Left ventricle myocardium superior (tissue), 1 donor: ENCODE results near the gene ISCA1. TPM values are rescaled to one million over a fixed set of nuclear protein-coding genes. Genes with fewer than 3 reads are reported as not detected.
A peak's percentile ranks its signal among the peaks of the same experiment; 100 is the strongest.

Source experiments
- ATAC-seq: fragments of 200-7000 bp; cut with Tn5 transposase; one replicate; pipeline ENCODE4 v1.9.1; 2020; ENCODE audit warnings: mild to moderate bottlenecking, moderate library complexity
- DNase-seq: peaks from one replicate; pipeline ENCODE4 v3.0.0-alpha.2; 2020
- intact Hi-C: fragments of 100-400 bp; cut with micrococcal nuclease; formaldehyde crosslinking; loops from one replicate; pipeline ENCODE4 v1.11.0; 2022
- total RNA-seq: library from RNA; stranded (reverse); fragmentation: NEBNext Ultra II Directional; extraction: Animal tissue kit (Norgen Biotek cat#: 25700); gene quantifications from one replicate; pipeline ENCODE4 v1.2.1, GENCODE V29; 2021
- donor health status: DM: no; HTN: yes; CAD: no; lungs with severe emphysema.

ISCA1 gene
- total RNA-seq, 1 donor from 2014 or later: 74.1 TPM

DNA sequence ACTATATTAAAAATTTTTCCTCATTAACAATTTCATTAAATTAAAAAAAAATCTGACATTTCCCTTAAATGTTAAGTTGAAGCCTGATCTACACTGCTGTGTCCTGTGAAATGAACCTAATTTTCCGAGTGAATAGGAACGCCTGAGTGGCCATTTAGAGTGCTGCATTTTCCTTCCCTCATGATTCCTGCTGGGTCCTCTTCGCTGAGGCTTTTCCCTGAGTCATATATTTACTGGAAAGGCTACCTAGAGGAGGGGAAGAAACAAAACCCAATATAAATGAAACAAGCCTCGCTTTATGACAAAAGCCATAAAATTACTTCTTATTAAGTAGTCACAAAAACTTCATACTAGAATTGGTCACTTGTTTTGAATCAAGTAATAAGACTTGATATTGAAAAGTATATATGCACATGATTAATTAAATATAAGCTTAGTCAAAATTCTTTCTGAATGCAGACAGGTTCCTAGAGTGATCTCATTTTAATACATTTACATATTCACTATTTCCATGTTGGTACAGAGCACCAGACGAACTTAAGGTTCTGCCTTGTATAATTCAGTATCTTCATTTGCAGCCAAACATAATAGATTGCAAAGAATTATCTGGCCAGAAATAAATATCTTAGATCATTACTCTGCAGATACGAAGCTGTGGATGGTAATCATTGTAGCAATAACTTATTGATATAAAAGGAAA is 6.3 kb upstream of the ISCA1 start:
- DNase-seq: no peak
- intact Hi-C loops: no loop called here
- no peak for ATAC-seq

DNA sequence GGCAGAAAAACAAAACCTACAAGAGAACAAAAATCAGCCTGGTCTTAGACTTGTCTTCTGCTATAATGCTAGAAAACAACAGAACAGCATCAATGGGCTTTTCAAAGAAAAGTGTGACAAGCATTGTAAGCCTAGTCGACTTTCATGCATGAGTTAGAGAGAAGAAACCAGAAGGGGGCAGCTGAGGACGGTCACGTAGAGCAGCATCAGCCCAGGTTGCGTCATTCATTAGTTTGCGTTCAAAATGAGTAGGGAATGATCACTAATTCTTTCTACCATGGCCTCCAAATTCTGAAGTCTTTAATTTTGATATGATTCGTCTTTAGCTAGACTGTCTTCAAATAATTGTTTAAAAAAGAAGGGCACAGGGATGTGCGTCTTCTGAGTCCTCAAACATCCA is 4.7 kb upstream of the ISCA1 start:
- intact Hi-C loops: no loop called here
- no peak for ATAC-seq
- no peak for DNase-seq

DNA sequence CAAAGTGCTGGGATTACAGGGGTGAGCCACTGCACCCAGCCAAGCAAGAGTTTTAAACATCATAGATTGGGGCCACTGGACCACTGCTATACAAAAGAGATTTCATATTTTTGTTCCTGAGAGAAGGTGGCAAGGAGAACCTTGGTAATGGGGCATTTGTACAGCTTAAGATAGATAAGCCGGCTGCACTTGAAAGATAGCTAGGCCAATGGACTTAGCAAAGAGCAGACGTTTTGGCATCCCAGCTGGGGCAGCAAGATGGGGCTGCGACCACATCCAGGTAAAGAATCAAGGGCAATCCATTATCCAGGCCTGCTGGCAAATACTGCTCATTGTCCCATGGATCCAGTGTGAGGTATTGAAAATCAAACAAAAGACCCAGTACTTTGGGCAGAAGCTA is 3.9 kb upstream of the ISCA1 start:
- DNase-seq: no peak
- no peak for ATAC-seq
- intact Hi-C loops: no loop called here

DNA sequence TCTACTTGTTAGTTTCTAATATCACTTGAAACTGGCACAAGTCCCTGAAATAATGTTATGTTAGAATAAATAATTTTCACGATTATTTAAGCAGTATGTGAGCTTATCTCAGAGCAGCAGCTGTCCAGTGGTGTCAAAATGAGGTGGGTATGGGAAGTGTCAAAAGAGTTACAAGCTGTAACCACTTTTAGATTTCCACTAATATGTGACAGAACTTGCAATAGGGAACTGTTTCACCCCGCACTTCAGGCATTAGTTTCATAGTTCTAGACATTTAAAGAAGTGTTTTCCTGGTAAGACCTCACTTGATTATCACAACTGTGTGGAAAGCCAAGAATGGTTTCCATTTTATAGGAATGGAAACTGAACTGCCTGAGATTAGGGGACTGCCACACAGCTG is 2.9 kb upstream of the ISCA1 start:
- ATAC-seq (no peak), DNase-seq (no peak)
- intact Hi-C loops: no loop called here

DNA sequence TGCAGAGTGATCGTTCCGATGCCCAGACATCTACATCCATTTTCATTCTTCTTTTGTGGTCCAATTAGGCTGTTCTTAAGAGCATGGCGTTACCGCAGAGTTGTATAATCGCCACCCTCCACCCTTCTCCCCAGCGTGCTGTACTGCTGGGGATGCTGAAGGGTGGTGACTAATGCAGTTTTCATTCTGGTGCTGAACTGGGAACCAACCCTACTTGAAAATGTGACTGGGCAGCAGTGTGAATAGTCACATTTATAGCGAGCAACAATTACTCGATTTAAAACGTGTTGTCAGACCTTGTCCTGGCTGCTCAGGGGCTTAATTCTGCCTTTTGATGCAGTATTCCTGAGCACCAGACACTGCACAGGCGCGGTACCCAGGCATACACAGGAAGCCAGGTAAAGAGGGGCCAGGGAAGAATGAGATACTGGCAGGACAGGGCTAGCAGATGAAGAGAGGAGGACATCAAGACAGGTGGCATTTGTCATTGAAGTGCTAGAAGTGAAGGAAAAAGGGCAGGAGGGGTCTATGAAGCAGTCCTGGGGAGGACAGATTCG is 719 bp upstream of the ISCA1 start:
- intact Hi-C loops: no loop called here
- DNase-seq (no peak), ATAC-seq (peak; percentile 29)

- intact Hi-C loops: no loop called here
- no peak for DNase-seq
- ATAC-seq: no peak
Measured at GRCh38 chr9:86281593-86282076, 703 bp downstream of the ISCA1 start.

GRCh38 chr9:86280580-86280979 is 1.8 kb downstream of the ISCA1 start:
- intact Hi-C loops: no loop called here
- ATAC-seq: no peak

DNA sequence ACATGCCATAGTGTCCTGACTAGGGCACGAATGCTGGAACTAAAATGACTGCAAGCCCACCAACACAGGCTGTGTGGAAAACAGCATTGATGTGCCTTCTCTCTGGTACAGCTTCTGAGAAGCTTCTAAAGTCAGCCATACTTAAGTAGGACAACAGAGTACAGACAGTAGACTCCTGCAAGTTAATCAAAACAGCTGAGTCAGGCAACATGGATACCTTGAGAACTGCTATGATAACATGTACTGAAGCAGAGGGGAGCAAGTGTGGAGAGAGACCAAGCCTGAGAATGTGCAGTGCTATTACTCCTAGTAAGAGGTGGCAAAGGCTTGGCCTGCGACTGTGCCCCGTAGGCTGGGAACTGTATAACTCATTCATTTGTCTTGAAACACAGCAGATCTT is 2.5 kb downstream of the ISCA1 start:
- ATAC-seq (no peak), DNase-seq (no peak)
- intact Hi-C loops: no loop called here

More at GRCh38 chr9:86280580-86280979, 1.8 kb downstream of the ISCA1 start:
- no peak for DNase-seq

GRCh38 chr9:86277072-86277471 is 5.3 kb downstream of the ISCA1 start:
- DNase-seq: no peak
- intact Hi-C loops: no loop called here
- ATAC-seq: no peak

- peak; percentile 19 for ATAC-seq
- intact Hi-C loops: no loop called here
- DNase-seq: no peak
Measured at GRCh38 chr9:86275962-86276361, 6.4 kb downstream of the ISCA1 start.

- intact Hi-C loops: no loop called here
- DNase-seq: no peak
- ATAC-seq: peak; percentile 43
Measured at GRCh38 chr9:86274821-86275643, 7.3 kb downstream of the ISCA1 start.

- ATAC-seq (no peak), DNase-seq (no peak)
- intact Hi-C loops: no loop called here
Measured at GRCh38 chr9:86272221-86272620, 10.1 kb downstream of the ISCA1 start.

GRCh38 chr9:86263876-86264275 is 18.5 kb downstream of the ISCA1 start:
- ATAC-seq: no peak
- intact Hi-C loops: no loop called here

GRCh38 chr9:86262492-86262891 is 19.8 kb downstream of the ISCA1 start:
- intact Hi-C loops: no loop called here
- DNase-seq: no peak
- peak; percentile 28 for ATAC-seq

More at GRCh38 chr9:86263876-86264275, 18.5 kb downstream of the ISCA1 start:
- DNase-seq: no peak

- no peak for DNase-seq
- intact Hi-C loops: no loop called here
- no peak for ATAC-seq
Measured at GRCh38 chr9:86259557-86259956, 22.8 kb downstream of the ISCA1 start, which contains the start of gene C9orf153. Gene C9orf153 (minus strand): TSS chr9:86259657. CDS start chr9:86229603, 30,054 bp downstream.

DNA sequence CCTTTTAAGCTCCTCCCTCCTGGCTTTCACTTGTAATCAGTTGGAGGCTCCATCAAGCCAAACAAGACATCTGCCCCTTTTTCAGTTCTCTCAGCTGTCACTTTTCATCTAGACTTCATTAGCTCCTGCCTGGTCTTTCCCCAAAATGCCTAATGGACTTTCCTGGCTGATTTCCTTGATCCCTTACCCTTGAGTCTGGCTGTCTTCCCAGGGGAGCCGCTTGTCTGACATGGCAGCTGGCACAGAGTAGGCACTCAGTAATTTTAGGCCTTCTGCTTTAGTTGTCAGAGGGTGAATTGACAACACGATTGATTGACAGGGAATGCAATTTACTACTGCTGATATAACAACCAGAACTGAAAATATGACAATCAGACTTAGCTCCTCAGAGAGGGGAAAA is 24.9 kb downstream of the ISCA1 start:
- intact Hi-C loops: no loop called here
- peak; percentile 44 for DNase-seq
- peak; percentile 79 for ATAC-seq

GRCh38 chr9:86256653-86257052 is 25.7 kb downstream of the ISCA1 start:
- intact Hi-C loops: no loop called here
- no peak for DNase-seq
- no peak for ATAC-seq

GRCh38 chr9:86253577-86253976 is 28.8 kb downstream of the ISCA1 start:
- intact Hi-C loops: no loop called here
- ATAC-seq: no peak
- DNase-seq: no peak

GRCh38 chr9:86252870-86253269 is 29.5 kb downstream of the ISCA1 start:
- ATAC-seq (no peak), DNase-seq (no peak)
- intact Hi-C loops: no loop called here

GRCh38 chr9:86250123-86250522 is 32.2 kb downstream of the ISCA1 start:
- ATAC-seq (no peak), DNase-seq (no peak)
- intact Hi-C loops: no loop called here
